ENCODE results near the gene TTC34.

The TTC34 gene

GRCh38 chr1:2610036-2610959 is 191.2 kb downstream of the TTC34 start:
- H4K20me1 ChIP-seq (ENCODE audit: insufficient read depth, low read length), result no peaks in the 10 kb centered on the region

GRCh38 chr1:2609319-2610035 is 192.0 kb downstream of the TTC34 start:
- Histone ChIP-seq H3K27ac (ENCODE audit: low read length) (no peak overlapping the region), H3K4me1 (ENCODE audit: low read length) (no peaks in the 10 kb centered on the region), H3K79me2 (ENCODE audit: low read length) (no peaks in the 10 kb centered on the region), H3K4me3 (ENCODE audit: low read length) (no peak overlapping the region), H4K20me1 (ENCODE audit: insufficient read depth, low read length) (no peaks in the 10 kb centered on the region), H3K4me2 (ENCODE audit: low read length) (no peak overlapping the region), H3K9ac (ENCODE audit: low read length) (no peak overlapping the region), H2AFZ (ENCODE audit: low read depth, low read length) (no peak overlapping the region), H3K27me3 (ENCODE audit: low read depth, low read length) (no peaks in the 10 kb centered on the region), H3K36me3 (replicated peaks; ENCODE audit: low read depth, low read length) (no peaks in the 10 kb centered on the region), H3K9me3 (ENCODE audit: insufficient read depth, low read length) (no peaks in the 10 kb centered on the region)
- TF ChIP-seq EZH2phosphoT487 (IDR thresholded peaks at IDR 0.05; ENCODE audit: low read depth) (no peak), CTCF (IDR thresholded peaks at IDR 0.05; ENCODE audit: low read depth, low read length) (no peak)

More at GRCh38 chr1:2610036-2610959, 191.2 kb downstream of the TTC34 start:
- Histone ChIP-seq H3K27ac (ENCODE audit: low read length) (no peak overlapping the region), H3K9me3 (ENCODE audit: insufficient read depth, low read length) (no peaks in the 10 kb centered on the region), H3K36me3 (replicated peaks; ENCODE audit: low read depth, low read length) (no peaks in the 10 kb centered on the region), H3K4me1 (ENCODE audit: low read length) (no peaks in the 10 kb centered on the region), H2AFZ (ENCODE audit: low read depth, low read length) (no peak overlapping the region), H3K9ac (ENCODE audit: low read length) (no peak overlapping the region), H3K79me2 (ENCODE audit: low read length) (no peaks in the 10 kb centered on the region), H3K4me3 (ENCODE audit: low read length) (no peak overlapping the region), H3K4me2 (ENCODE audit: low read length) (no peak overlapping the region), H3K27me3 (ENCODE audit: low read depth, low read length) (no peaks in the 10 kb centered on the region)
- TF ChIP-seq EZH2phosphoT487 (IDR thresholded peaks at IDR 0.05; ENCODE audit: low read depth), result no peak
- TF ChIP-seq CTCF (IDR thresholded peaks at IDR 0.05; ENCODE audit: low read depth, low read length), result no peak

GRCh38 chr1:2607641-2608091 is 193.8 kb downstream of the TTC34 start:
- no peak overlapping the region for H3K9ac ChIP-seq (ENCODE audit: low read length)
- no peak overlapping the region for H3K4me3 ChIP-seq (ENCODE audit: low read length)
- no peaks in the 10 kb centered on the region for H3K36me3 ChIP-seq (replicated peaks; ENCODE audit: low read depth, low read length)
- no peak for TF ChIP-seq CTCF (IDR thresholded peaks at IDR 0.05; ENCODE audit: low read depth, low read length)
- TF ChIP-seq EZH2phosphoT487 (IDR thresholded peaks at IDR 0.05; ENCODE audit: low read depth), result no peak
- H4K20me1 ChIP-seq (ENCODE audit: insufficient read depth, low read length), result no peaks in the 10 kb centered on the region
- no peak overlapping the region for H3K4me2 ChIP-seq (ENCODE audit: low read length)
- H2AFZ ChIP-seq (ENCODE audit: low read depth, low read length), result no peak overlapping the region
- H3K9me3 ChIP-seq (ENCODE audit: insufficient read depth, low read length), result no peaks in the 10 kb centered on the region
- H3K27ac ChIP-seq (ENCODE audit: low read length), result no peak overlapping the region
- no peaks in the 10 kb centered on the region for H3K4me1 ChIP-seq (ENCODE audit: low read length)
- no peaks in the 10 kb centered on the region for H3K79me2 ChIP-seq (ENCODE audit: low read length)
- no peaks in the 10 kb centered on the region for H3K27me3 ChIP-seq (ENCODE audit: low read depth, low read length)
